GM10248 (cell line): Measurements from ENCODE around the gene CYFIP2.

Source experiments
- CTCF ChIA-PET: fragments of 300-600 bp; sonication (Branson Sonifier 250); formaldehyde crosslinking; extraction: SDS; loops from one replicate; lab custom pipeline; 2021; ENCODE audit warnings: antibody characterized with exemption; lab: Yijun Ruan, JAX
- POLR2A ChIA-PET: fragments of 350-650 bp; sonication (Branson Sonifier 250); formaldehyde crosslinking; extraction: SDS; loops from one replicate; lab custom pipeline; 2020; ENCODE audit warnings: antibody characterized with exemption; lab: Yijun Ruan, JAX
- DNase-seq: peaks from one replicate; pipeline ENCODE4 v3.0.0; 2012; ENCODE audit errors: extremely low spot score
- TF ChIP-seq, protein P1 (sequence below): IDR thresholded peaks from 2 replicates; pipeline ENCODE4 v1.5.1; 2012; ENCODE audit warnings: mild to moderate bottlenecking, low read depth; ENCODE audit errors: extremely low read depth, missing control alignments, control extremely low read depth

Gene CYFIP2

DNA sequence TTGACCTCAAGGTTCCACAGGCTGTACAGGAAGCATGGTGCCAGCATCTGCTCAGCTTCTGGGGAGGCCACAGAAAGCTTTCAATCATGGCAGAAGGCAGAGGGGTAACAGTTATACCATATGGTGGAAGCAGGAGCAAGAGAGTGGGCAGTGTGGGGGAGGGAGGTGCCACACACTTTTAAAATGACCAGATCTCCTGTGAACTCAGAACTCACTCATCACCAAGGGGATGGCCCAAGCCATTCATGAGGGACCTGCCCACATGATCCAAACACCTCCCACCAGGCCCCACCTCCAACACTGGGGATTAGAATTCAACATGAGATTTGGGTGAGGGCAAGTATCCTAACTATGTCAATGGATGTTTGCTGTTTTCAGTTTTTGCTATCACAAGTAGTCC lies 16.2 kb downstream of the CYFIP2 start:
- ChIA-PET POLR2A (no interaction called here), CTCF (interaction anchor here (0.9 to 1.5 kb wide), 2 partner anchors 9 to 29 kb away, joined by 3 to 5 read pairs; no protein-coding TSS in a partner anchor)
- DNase-seq: no peak
- TF ChIP-seq, protein P1, sequence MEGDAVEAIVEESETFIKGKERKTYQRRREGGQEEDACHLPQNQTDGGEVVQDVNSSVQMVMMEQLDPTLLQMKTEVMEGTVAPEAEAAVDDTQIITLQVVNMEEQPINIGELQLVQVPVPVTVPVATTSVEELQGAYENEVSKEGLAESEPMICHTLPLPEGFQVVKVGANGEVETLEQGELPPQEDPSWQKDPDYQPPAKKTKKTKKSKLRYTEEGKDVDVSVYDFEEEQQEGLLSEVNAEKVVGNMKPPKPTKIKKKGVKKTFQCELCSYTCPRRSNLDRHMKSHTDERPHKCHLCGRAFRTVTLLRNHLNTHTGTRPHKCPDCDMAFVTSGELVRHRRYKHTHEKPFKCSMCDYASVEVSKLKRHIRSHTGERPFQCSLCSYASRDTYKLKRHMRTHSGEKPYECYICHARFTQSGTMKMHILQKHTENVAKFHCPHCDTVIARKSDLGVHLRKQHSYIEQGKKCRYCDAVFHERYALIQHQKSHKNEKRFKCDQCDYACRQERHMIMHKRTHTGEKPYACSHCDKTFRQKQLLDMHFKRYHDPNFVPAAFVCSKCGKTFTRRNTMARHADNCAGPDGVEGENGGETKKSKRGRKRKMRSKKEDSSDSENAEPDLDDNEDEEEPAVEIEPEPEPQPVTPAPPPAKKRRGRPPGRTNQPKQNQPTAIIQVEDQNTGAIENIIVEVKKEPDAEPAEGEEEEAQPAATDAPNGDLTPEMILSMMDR: no peak

DNA sequence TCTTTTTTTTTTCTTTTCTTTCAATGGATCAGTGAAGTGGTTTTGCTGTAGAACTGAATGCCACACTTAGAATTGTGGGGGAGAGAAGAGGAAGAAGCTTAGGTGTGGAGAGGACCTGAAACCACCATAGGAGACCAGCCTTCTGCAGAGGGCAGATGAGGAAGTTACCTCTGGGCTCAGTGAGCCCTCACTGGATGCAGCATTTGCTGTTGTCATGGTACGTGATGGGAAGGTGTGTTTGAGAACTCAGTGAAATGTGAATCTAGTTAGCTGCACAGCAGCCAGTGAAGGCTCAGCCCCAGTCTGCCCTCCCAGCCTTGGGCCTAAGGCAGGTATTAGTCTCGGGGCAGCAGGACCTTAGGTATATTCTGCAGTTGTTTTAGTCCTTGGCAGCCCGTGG lies 17.5 kb downstream of the CYFIP2 start:
- ChIA-PET POLR2A (interaction anchor here (0.8 kb wide), 1 partner anchor 10 kb away, joined by 5 read pairs; no protein-coding TSS in a partner anchor), CTCF (interaction anchor here (0.9 to 1.7 kb wide), 3 partner anchors 10 to 29 kb away, joined by 3 to 5 read pairs (median 5); no protein-coding TSS in a partner anchor)
- TF ChIP-seq, protein P1: no peak
- DNase-seq: peak; percentile 62

DNA sequence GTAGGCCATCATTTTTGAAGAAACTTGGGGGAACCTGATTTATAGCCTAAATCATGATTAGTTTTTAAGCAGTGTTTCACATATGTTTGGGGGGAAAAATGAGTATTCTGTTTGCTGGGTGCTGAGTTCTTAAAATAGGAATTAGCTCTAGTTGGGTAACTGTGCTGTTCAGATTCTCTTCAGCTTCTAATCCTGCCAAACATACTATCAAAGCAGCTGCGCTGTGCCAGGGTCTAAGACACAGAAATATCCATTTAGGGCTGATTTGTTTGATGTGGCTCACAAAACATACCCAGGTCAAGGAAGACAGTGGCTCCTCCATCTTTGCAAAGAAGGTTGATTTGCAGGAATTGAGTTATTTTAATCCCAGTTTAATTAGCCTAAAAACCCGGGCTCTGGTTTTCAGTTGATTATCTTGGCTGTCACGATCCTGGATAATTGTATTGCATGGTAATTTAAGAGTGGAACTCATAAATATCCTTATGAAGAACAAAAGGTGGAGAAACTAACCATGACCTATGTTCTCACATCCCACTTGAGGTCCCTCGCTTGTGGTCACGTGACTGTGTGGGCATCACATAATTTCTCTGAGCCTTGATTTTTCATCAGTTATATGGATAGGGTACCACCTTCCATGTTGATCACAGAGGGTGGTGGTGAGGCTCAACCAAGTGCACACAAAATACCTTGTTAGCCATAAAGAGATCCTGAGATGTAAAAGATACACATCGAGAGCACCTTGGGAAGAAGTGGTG lies 18.7 kb downstream of the CYFIP2 start:
- ChIA-PET POLR2A (no interaction called here), CTCF (interaction anchor here (1.0 to 3.2 kb wide), 5 partner anchors 7 to 459 kb away, joined by 3 to 14 read pairs (median 5); no protein-coding TSS in a partner anchor)
- TF ChIP-seq, protein P1: no peak
- no peak for DNase-seq

DNA sequence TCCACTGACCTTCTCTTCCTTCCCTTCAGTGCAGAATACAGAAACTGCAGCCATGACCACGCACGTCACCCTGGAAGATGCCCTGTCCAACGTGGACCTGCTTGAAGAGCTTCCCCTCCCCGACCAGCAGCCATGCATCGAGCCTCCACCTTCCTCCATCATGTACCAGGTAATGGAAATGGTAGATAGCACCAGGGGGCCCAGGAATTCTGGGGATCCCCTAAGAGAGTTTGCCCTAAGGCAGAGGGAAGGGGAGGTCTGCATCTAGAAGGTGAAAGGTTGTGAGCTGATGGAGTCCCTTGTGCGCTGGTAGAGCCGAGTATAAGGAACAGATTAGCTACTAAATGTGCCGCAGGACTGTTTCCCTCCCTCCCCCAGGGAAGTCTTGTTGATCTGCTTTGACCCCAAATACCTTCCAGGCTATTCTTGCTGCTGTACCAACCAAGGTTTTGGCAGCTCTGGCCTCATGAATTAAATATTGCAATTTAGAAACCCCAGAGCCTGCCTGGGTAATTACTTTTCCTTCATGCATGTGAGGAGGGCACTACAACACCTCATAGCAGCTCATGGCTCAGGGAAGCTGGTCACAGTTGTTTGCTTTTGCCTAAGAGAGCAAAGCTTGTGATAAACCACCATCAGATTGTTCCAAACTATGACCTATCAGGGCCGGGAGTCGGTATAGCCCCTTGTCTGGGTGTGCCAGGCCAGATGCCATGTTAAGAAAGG lies 19.6 kb downstream of the CYFIP2 start:
- POLR2A ChIA-PET: no interaction called here
- TF ChIP-seq, protein P1: no peak
- no peak for DNase-seq
- CTCF ChIA-PET: interaction anchor here (1.0 to 6.3 kb wide), 6 partner anchors 8 to 458 kb away, joined by 3 to 35 read pairs (median 8); no protein-coding TSS in a partner anchor

DNA sequence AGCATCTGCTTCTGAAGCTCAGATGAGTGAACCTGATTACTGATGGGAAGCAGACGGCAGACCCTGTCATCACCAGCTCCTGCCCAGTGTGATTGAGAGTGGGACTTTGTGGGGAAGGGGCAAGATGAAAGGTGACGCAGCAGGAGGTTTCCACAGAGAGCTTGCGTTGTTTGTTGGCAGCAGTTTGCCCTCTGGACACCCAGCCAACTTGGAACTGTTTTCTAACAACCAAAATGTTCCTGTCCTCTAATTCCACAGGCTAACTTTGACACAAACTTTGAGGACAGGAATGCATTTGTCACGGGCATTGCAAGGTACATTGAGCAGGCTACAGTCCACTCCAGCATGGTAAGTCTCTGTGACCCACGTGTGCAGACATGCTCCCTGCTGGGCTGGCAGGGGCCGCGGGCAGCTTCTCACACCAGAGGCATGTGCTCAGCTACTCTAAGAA lies 20.9 kb downstream of the CYFIP2 start:
- ChIA-PET POLR2A (no interaction called here), CTCF (interaction anchor here (1.5 to 6.3 kb wide), 5 partner anchors 8 to 62 kb away, joined by 4 to 35 read pairs (median 10); no protein-coding TSS in a partner anchor)
- TF ChIP-seq, protein P1: no peak
- no peak for DNase-seq
